ENCODE data around the gene ADCY9.

ADCY9 gene

GRCh38 chr16:4025428-4025827, 90.8 kb downstream of the ADCY9 start:
- no peak for DNase-seq

DNA sequence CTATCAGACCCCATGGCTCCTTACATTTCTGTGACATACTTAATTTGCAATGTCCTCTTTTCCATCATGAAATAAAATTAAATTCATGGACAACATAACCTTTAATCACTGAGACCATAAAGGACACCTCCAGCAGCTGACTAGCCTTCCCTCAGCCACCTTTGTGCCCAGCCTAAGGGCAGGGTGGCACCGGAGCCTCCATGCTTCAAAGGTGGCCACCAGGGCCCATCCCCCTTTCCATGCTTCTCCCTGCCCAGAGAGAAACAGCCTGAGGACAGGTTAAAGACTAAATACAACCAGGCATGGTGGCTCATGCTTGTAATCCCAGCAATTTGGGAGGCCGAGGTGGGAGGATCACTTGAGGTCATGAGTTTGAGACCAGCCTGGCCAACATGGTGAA, 94.3 kb downstream of the ADCY9 start:
- DNase-seq: no peak

DNA sequence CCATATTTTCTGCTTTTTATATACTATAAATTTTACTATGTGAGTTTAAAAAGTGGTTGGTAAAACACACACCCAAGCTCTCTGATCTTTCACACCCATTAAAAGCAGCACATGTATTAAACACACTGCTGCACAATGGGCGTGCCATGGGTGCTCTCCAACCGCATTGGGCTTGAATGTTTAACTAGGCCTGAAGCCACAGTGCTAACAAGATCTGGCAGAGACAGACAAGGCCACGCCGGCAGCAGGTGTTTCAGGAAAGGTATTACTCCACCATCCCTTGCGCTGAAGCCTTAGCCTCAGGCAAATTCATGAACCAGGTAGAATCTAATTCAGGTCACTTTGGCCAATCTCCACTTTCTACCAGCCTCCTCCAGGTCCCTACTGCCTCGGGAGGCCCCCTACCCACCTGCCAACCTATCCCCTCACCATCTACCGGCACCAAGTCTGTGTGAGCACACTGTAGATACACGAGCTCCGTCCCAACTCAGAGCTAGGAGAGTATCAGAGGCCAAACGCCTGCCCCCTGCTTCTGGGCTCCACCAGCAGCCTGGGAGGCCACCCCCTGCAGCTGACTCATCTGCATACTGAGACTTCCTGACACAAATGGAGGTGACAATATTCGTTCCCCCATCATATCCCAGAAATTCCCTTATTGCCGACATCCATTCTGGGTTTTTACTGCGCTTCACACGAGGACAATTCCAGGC, 95.0 kb downstream of the ADCY9 start:
- DNase-seq: peak; percentile 95

- no peak for DNase-seq
These were observed 96.9 kb downstream of the ADCY9 start for GRCh38 chr16:4019371-4019791.

- no peak for DNase-seq
These were observed 97.9 kb downstream of the ADCY9 start for GRCh38 chr16:4018391-4018790.

DNA sequence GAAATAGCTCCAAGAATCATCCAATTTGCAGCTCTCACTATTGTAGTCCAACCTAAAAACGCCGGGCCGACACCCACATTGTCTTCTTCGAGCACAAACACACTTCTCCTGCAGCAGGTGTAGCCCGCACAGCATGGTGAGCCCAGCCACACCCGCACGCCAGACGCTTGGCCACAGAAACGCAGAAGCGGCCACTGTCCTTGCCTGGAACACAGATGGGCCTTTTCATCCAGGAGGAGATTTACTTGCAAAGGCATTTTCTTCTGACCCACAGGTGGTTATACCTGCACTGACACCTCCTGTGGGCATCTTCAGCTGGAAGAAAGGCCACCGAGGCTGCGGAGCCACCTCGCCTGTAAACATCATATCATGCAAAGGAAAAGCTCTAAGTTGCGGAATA, 98.4 kb downstream of the ADCY9 start:
- DNase-seq: peak; percentile 20

- DNase-seq: no peak
These were observed 99.6 kb downstream of the ADCY9 start for GRCh38 chr16:4016658-4017057.

DNA sequence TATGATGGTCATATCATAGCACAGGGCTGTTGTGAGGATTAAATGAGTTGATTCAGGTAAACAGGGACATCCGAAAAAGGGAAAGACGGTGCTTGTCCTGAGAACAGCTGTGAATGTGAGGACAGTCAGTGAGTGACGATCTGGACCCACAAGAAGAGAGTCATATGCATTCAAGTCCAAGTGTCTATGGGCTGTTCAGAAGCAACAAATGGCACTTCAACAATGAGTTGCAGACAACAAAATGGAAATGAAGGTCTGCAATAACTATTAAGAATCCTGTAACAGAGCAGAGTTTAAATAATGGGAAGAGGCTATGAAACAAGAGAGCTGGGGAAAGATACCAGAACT, 100.3 kb downstream of the ADCY9 start:
- no peak for DNase-seq

GRCh38 chr16:4015275-4016004, 100.8 kb downstream of the ADCY9 start:
- no peak for DNase-seq

DNA sequence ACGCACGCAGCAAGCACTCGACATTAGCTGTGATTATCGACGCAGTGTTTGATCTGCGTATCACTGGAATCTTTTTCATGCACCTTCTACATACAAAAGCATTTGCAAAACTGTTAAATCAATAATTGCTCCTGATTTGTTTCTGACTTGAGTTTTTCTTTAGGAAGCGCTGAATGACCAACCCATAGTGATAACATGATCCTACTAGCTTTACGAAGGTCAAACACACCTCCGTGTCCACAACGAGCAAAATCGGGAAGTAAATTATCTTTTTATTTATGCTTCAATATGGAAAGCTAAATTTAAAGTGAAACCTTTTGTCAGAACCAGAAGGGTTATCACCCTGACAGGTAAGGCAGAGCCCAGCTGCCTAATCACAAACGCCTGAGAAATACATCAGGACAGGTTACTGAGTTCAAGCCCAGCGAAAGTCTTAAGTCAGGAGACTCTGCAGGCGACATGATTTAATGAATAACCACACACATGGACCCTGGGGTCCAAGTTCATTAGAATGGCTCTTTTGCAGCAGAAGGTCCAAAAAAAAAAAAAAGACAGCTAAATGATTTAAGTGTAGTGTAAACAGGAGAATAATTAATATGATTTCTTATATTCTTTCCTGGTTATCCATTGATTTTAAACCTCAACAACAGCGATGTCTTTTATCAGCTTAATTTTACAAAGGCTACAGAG, 104.2 kb downstream of the ADCY9 start:
- DNase-seq: no peak

- DNase-seq: no peak
These were observed 104.9 kb downstream of the ADCY9 start for GRCh38 chr16:4011225-4011939.

- no peak for DNase-seq
These were observed 105.8 kb downstream of the ADCY9 start for GRCh38 chr16:4010225-4011158.

DNA sequence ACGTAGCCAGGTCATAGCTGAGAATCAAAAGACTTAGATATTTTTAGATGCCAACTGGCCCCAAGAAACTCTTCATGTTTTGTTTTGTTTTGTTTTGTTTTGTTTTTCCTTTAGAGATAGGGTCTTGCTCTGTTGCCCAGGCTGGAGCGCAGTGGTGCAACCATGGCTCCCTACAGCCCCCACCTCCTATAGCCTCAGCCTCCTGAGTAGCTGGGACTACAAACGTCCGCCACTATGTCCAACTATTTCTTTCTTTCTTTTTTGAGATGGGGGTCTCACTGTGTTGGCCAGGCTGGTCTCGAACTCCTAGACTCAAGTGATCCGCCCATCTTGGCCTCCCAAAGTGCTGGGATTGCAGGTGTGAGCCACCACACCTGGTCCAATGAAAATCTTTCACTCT, 107.1 kb downstream of the ADCY9 start:
- no peak for DNase-seq

GRCh38 chr16:4008116-4008515, 108.1 kb downstream of the ADCY9 start:
- no peak for DNase-seq

GRCh38 chr16:4006397-4006999, 109.7 kb downstream of the ADCY9 start:
- no peak for DNase-seq

DNA sequence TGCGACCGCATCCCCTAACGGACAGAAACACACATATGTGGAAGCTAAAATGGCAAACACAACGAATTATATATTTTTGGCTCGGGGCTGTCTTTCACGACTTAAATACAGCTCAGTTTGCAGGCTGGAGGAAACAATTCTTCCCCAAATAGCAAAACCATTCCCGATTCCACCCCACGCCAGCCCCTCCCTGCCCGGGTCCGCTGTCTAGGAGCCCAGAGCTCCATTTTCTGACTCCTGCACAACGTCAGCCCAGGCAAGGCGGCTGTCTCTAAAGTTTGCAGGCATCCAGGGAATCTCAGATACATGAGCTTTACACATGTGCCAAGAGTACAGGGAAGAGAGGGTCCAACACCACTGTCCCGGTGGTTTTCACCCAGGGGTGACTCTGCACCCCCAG, 110.5 kb downstream of the ADCY9 start:
- no peak for DNase-seq

GRCh38 chr16:4005281-4005680, 111.0 kb downstream of the ADCY9 start:
- DNase-seq: no peak

GRCh38 chr16:4004206-4004605, 112.0 kb downstream of the ADCY9 start:
- no peak for DNase-seq

- no peak for DNase-seq
These were observed 112.7 kb downstream of the ADCY9 start for GRCh38 chr16:4003576-4003975.

DNA sequence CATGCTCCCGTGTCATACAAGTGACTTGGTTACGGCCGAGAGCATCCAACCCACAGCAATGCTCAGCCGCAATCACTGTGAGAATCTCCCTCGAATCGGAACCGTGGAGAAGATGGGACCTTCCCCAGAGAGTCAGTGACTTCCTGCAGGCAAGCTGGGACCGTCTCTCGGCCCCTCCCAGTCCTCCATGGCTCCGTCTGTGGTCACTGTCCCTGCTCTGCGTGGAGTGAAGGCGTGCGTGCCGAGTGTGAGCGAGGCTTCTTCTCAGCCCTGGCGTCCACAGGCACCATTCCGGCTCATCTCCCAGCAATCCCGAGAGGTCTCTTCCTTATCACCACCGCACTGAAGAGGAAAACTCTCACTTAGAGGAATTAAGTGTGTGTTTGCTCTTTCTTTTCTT, 113.1 kb downstream of the ADCY9 start:
- no peak for DNase-seq

DNA sequence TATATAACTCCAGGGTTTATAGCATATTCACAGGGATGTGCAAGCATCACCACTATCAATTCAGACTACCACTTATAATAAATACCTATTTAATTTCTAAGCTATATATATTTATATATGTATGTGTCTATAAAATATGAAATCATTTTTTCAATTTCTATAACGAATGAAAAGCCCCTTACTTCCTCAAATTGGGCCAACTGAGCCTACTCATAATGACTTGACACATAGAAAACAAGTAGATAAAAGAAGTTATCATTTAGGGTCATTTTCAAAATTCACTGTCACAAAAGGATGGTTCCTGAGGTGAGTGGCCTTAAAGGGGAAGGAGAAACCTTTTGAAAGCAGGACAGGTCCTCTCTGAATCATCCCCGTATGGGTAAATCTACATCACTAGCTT, 114.1 kb downstream of the ADCY9 start:
- no peak for DNase-seq

All from NCI-H345 (cell line).